ENCODE measurements around the gene SPIN3.

Gene SPIN3

DNA sequence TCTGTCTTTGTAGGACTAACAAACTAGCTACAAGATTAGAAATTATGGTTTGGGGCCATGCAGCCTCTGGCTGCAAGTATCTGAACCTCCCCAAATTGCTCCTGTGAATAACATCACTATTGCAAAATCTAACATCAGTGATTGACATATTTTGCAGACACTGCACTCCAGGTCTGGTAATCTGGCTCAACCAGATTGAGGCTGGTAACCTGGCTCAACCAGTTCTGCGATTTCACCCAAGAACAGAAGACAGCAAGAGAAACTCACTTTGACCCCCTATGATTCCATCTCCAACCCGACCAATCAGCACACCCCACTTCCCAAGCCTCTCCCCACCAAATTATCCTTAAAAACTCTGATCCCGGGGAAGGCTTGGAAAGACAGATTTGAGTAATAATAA lies 20.9 kb downstream of the SPIN3 start:
- Histone ChIP-seq H2AFZ (ENCODE audit: low read length) (no peak overlapping the region), H3K27me3 (ENCODE audit: control insufficient read depth in 3 of 3, insufficient read depth in 3 of 3, low read depth in 1 of 3, low read length in 3 of 3) (no peaks in the 10 kb centered on the region), H3K4me3 (ENCODE audit: low read length in 2 of 2) (no peak overlapping the region), H3K18ac (ENCODE audit: low read length) (no peak overlapping the region), H3K14ac (ENCODE audit: low read length) (no peak overlapping the region), H3K27ac (replicated peaks; ENCODE audit: low read length) (no peak overlapping the region), H2BK12ac (ENCODE audit: low read length) (no peak overlapping the region), H3K4ac (ENCODE audit: low read length) (no peak overlapping the region), H3K36me3 (replicated peaks in 1 of 2; ENCODE audit: control insufficient read depth in 2 of 2, insufficient read depth in 2 of 2, low read length in 2 of 2) (peaks cover 0 to 31% of the 10 kb centered on the region in 2 donors), H3K23ac (ENCODE audit: low read depth, low read length, poor library complexity) (no peak overlapping the region), H2BK5ac (ENCODE audit: low read length) (no peak overlapping the region), H3K4me1 (ENCODE audit: control insufficient read depth in 2 of 2, insufficient read depth in 1 of 2, low read depth in 1 of 2, low read length in 2 of 2) (no peaks in the 10 kb centered on the region), H3K79me1 (ENCODE audit: low read depth, low read length) (no peaks in the 10 kb centered on the region), H2AK5ac (ENCODE audit: low read depth, low read length) (no peak overlapping the region), H3K4me2 (ENCODE audit: insufficient read depth, low read length, poor library complexity, severe bottlenecking) (no peak overlapping the region), H3K9me3 (replicated peaks in 1 of 2; ENCODE audit: control insufficient read depth in 2 of 2, insufficient read depth in 1 of 2, low read depth in 1 of 2, low read length in 2 of 2) (no peaks in the 10 kb centered on the region), H2BK120ac (ENCODE audit: low read depth, low read length) (no peak overlapping the region), H4K91ac (ENCODE audit: low read depth, low read length, poor library complexity) (no peak overlapping the region), H3K9ac (ENCODE audit: low read depth, low read length, poor library complexity) (no peak overlapping the region), H4K8ac (ENCODE audit: low read depth, low read length) (no peak overlapping the region), H2BK15ac (ENCODE audit: low read length) (no peak overlapping the region)
- no CpG with 5 or more reads among the region's 3 CpGs for WGBS, 2 donors (ENCODE audit: extremely low coverage in 2 of 2, insufficient read length in 2 of 2, insufficient replicate concordance in 1 of 2)
- DNase-seq (ENCODE audit: low spot score) = no peak

DNA sequence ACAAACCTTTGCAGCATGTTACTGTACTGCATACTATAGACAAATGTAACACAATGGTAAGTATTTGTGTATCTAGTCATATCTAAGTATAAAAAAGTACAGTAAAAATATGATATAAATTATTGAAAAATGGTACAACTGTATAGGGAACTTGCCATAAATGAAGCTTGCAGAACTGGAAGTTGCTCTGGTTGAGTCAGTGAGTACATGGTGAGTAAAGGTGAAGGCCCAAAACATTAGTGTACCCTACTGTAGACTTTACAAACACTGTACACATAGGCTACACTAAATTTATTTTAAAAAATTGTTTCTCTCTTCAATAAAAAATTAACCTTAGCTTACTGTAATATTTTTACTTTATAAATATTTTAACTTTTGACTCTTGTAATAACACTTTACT lies 25.8 kb downstream of the SPIN3 start:
- no peak overlapping the region for H3K4me2 ChIP-seq (ENCODE audit: insufficient read depth, low read length, poor library complexity, severe bottlenecking)
- DNase-seq (ENCODE audit: low spot score) = no peak

DNA sequence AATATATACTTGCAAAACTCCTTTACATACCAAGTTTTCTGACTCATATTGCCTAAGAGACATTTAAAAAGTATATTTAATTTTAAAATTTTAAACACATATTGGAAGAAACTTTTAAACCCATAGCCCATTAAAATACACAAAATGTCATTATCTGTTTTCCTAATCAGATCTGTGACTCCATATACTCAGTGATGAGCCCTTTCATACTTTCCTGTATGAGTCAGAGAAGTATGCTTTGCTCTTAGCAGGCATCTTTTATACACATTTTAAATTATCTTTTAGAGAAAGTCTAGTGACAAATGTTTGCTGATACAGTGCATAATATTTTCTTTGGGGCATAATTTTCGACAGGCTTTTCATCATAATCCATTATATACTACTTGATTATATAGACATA lies 26.4 kb downstream of the SPIN3 start:
- no peak overlapping the region for H3K27ac ChIP-seq (replicated peaks; ENCODE audit: low read length)
- no peak overlapping the region for H3K4me3 ChIP-seq (ENCODE audit: low read length in 2 of 2)
- H3K27me3 ChIP-seq (ENCODE audit: control insufficient read depth in 3 of 3, insufficient read depth in 3 of 3, low read depth in 1 of 3, low read length in 3 of 3) = no peaks in the 10 kb centered on the region
- no peak overlapping the region for H2BK5ac ChIP-seq (ENCODE audit: low read length)
- no peaks in the 10 kb centered on the region for H3K4me1 ChIP-seq (ENCODE audit: control insufficient read depth in 2 of 2, insufficient read depth in 1 of 2, low read depth in 1 of 2, low read length in 2 of 2)
- H3K9me3 ChIP-seq (replicated peaks in 1 of 2; ENCODE audit: control insufficient read depth in 2 of 2, insufficient read depth in 1 of 2, low read depth in 1 of 2, low read length in 2 of 2) = no peaks in the 10 kb centered on the region
- H2BK120ac ChIP-seq (ENCODE audit: low read depth, low read length) = no peak overlapping the region
- H3K79me1 ChIP-seq (ENCODE audit: low read depth, low read length) = no peaks in the 10 kb centered on the region
- H2AK5ac ChIP-seq (ENCODE audit: low read depth, low read length) = no peak overlapping the region
- no peak overlapping the region for H3K9ac ChIP-seq (ENCODE audit: low read depth, low read length, poor library complexity)
- no peak overlapping the region for H3K4ac ChIP-seq (ENCODE audit: low read length)
- H2AFZ ChIP-seq (ENCODE audit: low read length) = no peak overlapping the region
- H3K18ac ChIP-seq (ENCODE audit: low read length) = no peak overlapping the region
- no peaks in the 10 kb centered on the region for H3K36me3 ChIP-seq (replicated peaks in 1 of 2; ENCODE audit: control insufficient read depth in 2 of 2, insufficient read depth in 2 of 2, low read length in 2 of 2)
- DNase-seq (ENCODE audit: low spot score) = no peak
- no peak overlapping the region for H3K23ac ChIP-seq (ENCODE audit: low read depth, low read length, poor library complexity)
- H2BK15ac ChIP-seq (ENCODE audit: low read length) = no peak overlapping the region
- no peak overlapping the region for H4K8ac ChIP-seq (ENCODE audit: low read depth, low read length)
- H2BK12ac ChIP-seq (ENCODE audit: low read length) = no peak overlapping the region
- no peak overlapping the region for H3K4me2 ChIP-seq (ENCODE audit: insufficient read depth, low read length, poor library complexity, severe bottlenecking)
- no CpG with 5 or more reads among the region's 1 CpG for WGBS, 2 donors (ENCODE audit: extremely low coverage in 2 of 2, insufficient read length in 2 of 2, insufficient replicate concordance in 1 of 2)
- no peak overlapping the region for H3K14ac ChIP-seq (ENCODE audit: low read length)
- no peak overlapping the region for H4K91ac ChIP-seq (ENCODE audit: low read depth, low read length, poor library complexity)

More for the DNA sequence above, 25.8 kb downstream of the SPIN3 start:
- H3K4me3 ChIP-seq (ENCODE audit: low read length in 2 of 2) = no peak overlapping the region
- no peak overlapping the region for H4K91ac ChIP-seq (ENCODE audit: low read depth, low read length, poor library complexity)
- H3K36me3 ChIP-seq (replicated peaks in 1 of 2; ENCODE audit: control insufficient read depth in 2 of 2, insufficient read depth in 2 of 2, low read length in 2 of 2) = no peaks in the 10 kb centered on the region
- no peaks in the 10 kb centered on the region for H3K9me3 ChIP-seq (replicated peaks in 1 of 2; ENCODE audit: control insufficient read depth in 2 of 2, insufficient read depth in 1 of 2, low read depth in 1 of 2, low read length in 2 of 2)
- H3K27ac ChIP-seq (replicated peaks; ENCODE audit: low read length) = no peak overlapping the region
- H3K27me3 ChIP-seq (ENCODE audit: control insufficient read depth in 3 of 3, insufficient read depth in 3 of 3, low read depth in 1 of 3, low read length in 3 of 3) = no peaks in the 10 kb centered on the region
- H3K23ac ChIP-seq (ENCODE audit: low read depth, low read length, poor library complexity) = no peak overlapping the region
- no peak overlapping the region for H2BK15ac ChIP-seq (ENCODE audit: low read length)
- H3K18ac ChIP-seq (ENCODE audit: low read length) = no peak overlapping the region
- no peak overlapping the region for H2BK12ac ChIP-seq (ENCODE audit: low read length)
- H2BK5ac ChIP-seq (ENCODE audit: low read length) = no peak overlapping the region
- H2BK120ac ChIP-seq (ENCODE audit: low read depth, low read length) = no peak overlapping the region
- H3K4ac ChIP-seq (ENCODE audit: low read length) = no peak overlapping the region
- no peak overlapping the region for H3K9ac ChIP-seq (ENCODE audit: low read depth, low read length, poor library complexity)
- H2AK5ac ChIP-seq (ENCODE audit: low read depth, low read length) = no peak overlapping the region
- H3K14ac ChIP-seq (ENCODE audit: low read length) = no peak overlapping the region
- no peak overlapping the region for H4K8ac ChIP-seq (ENCODE audit: low read depth, low read length)
- no peaks in the 10 kb centered on the region for H3K4me1 ChIP-seq (ENCODE audit: control insufficient read depth in 2 of 2, insufficient read depth in 1 of 2, low read depth in 1 of 2, low read length in 2 of 2)
- H2AFZ ChIP-seq (ENCODE audit: low read length) = no peak overlapping the region
- H3K79me1 ChIP-seq (ENCODE audit: low read depth, low read length) = no peaks in the 10 kb centered on the region

- H3K9me3 ChIP-seq (replicated peaks in 1 of 2; ENCODE audit: control insufficient read depth in 2 of 2, insufficient read depth in 1 of 2, low read depth in 1 of 2, low read length in 2 of 2) = no peaks in the 10 kb centered on the region
- no peak overlapping the region for H3K4me2 ChIP-seq (ENCODE audit: insufficient read depth, low read length, poor library complexity, severe bottlenecking)
- H2AFZ ChIP-seq (ENCODE audit: low read length) = no peak overlapping the region
- no peaks in the 10 kb centered on the region for H3K4me1 ChIP-seq (ENCODE audit: control insufficient read depth in 2 of 2, insufficient read depth in 1 of 2, low read depth in 1 of 2, low read length in 2 of 2)
- H2BK12ac ChIP-seq (ENCODE audit: low read length) = no peak overlapping the region
- H4K91ac ChIP-seq (ENCODE audit: low read depth, low read length, poor library complexity) = no peak overlapping the region
- H3K14ac ChIP-seq (ENCODE audit: low read length) = no peak overlapping the region
- H3K79me1 ChIP-seq (ENCODE audit: low read depth, low read length) = no peaks in the 10 kb centered on the region
- H3K18ac ChIP-seq (ENCODE audit: low read length) = no peak overlapping the region
- H3K4ac ChIP-seq (ENCODE audit: low read length) = no peak overlapping the region
- no peak for DNase-seq (ENCODE audit: low spot score)
- H3K27ac ChIP-seq (replicated peaks; ENCODE audit: low read length) = no peak overlapping the region
- no peak overlapping the region for H2BK120ac ChIP-seq (ENCODE audit: low read depth, low read length)
- H2AK5ac ChIP-seq (ENCODE audit: low read depth, low read length) = no peak overlapping the region
- H4K8ac ChIP-seq (ENCODE audit: low read depth, low read length) = no peak overlapping the region
- no peak overlapping the region for H2BK15ac ChIP-seq (ENCODE audit: low read length)
- H3K36me3 ChIP-seq (replicated peaks in 1 of 2; ENCODE audit: control insufficient read depth in 2 of 2, insufficient read depth in 2 of 2, low read length in 2 of 2) = no peaks in the 10 kb centered on the region
- H3K27me3 ChIP-seq (ENCODE audit: control insufficient read depth in 3 of 3, insufficient read depth in 3 of 3, low read depth in 1 of 3, low read length in 3 of 3) = no peaks in the 10 kb centered on the region
- H2BK5ac ChIP-seq (ENCODE audit: low read length) = no peak overlapping the region
- H3K4me3 ChIP-seq (ENCODE audit: low read length in 2 of 2) = no peak overlapping the region
- no CpG with 5 or more reads among the region's 1 CpG for WGBS, 2 donors (ENCODE audit: extremely low coverage in 2 of 2, insufficient read length in 2 of 2, insufficient replicate concordance in 1 of 2)
- no peak overlapping the region for H3K9ac ChIP-seq (ENCODE audit: low read depth, low read length, poor library complexity)
- H3K23ac ChIP-seq (ENCODE audit: low read depth, low read length, poor library complexity) = no peak overlapping the region
Measured at GRCh38 chrX:56963377-56963776, 32.0 kb downstream of the SPIN3 start.
